NOMO-1 (cell line): ENCODE data around the gene LAMA5.
A peak's percentile ranks its signal among the peaks of the same experiment; 100 is the strongest.

ENCODE experiments used
- DNase-seq, 2 experiments: peaks; one replicate each; lab custom pipeline; 2025; ENCODE audit not compliant: unreplicated experiment in 2 of 2; lab: John Stamatoyannopoulos, UW

LAMA5 gene

DNA sequence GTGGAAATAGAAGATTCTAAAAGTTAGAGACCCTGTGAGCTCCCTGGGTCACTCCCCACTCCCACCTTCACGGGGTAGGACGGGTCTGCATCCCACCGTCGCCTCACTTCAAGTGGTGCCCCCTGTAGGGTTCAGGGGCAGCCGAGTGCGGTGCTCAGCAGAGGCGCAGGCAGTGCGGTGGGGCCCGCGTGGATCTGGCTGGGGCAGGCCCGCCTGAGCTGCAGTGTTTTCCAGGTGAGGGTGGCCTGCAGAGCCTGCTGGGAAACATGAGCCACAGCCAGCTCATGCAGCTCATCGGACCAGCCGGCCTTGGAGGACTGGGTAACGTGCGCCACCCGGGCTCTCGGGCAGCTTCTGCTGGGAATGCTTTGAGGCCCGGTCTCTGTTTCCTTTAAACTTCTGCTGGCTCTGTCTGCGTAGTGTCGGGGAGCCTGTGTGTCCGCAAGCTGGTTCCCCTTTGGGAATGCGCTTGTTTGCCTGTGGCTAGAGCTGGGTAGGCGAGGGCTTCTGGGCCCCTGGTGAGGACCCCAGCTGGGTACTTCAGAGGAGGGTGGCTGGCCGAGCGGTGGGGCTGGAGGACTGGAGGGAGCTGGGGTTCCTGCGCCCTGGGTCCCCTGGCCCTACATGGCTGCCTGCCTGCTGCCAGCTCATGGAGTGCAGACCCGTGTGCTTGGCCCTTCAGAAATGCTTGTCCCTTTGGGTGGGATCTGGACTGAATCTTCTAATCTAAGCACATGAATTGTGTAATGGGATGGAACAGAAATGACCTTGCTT, 60.5 kb downstream of the LAMA5 start:
- DNase-seq, result no peak

DNA sequence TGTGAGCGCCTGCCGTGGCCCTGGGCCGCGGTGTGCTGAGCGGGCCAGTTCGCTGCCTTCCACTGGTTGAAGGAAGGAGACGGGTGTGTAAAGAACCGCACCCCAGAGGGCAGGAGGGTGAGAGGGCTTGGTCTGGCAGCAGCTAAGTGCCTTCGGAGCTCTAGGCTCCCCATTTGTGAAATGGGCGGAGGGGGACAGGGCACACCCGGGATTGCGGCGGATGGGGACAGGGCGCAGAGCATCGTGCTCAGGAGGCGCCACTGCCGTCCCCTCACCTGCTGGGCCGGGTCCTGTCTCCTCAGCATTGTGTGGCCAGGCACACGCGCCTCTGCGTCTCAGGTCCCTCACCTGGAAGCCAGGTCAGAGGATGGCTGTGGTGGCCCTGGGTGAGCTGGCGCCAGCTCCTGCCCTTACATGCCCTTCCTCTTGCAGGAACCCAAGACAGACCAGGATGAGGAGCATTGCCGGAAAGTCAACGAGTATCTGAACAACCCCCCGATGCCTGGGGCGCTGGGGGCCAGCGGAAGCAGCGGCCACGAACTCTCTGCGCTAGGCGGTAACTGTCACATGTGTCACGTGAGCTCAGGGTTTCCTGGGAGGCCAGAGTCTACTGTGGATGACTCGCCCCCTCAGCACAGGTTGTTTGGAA, 61.2 kb downstream of the LAMA5 start:
- DNase-seq, result no peak

GRCh38 chr20:62305149-62305764, 61.9 kb downstream of the LAMA5 start:
- DNase-seq, result no peak

GRCh38 chr20:62304331-62305148, 62.6 kb downstream of the LAMA5 start:
- DNase-seq, result no peak

- DNase-seq, result peak in 1 of 2 experiments; percentile 3
Observed at GRCh38 chr20:62303340-62304226, 63.5 kb downstream of the LAMA5 start.

DNA sequence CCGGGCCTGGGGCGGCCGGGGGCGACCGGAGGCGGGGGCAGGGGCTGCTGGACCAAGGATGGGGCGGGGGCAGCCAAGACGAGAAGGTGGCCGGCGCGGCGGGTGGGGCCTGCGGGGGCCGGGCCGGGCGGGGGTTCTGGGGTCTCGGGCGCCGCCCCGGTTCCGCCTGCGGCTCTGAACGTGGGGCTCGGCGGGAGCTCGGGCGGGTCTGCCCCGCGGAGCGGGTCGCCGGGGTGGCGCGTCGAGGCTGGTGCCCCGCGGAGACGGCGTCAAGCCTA, 64.1 kb downstream of the LAMA5 start:
- no peak for DNase-seq

DNA sequence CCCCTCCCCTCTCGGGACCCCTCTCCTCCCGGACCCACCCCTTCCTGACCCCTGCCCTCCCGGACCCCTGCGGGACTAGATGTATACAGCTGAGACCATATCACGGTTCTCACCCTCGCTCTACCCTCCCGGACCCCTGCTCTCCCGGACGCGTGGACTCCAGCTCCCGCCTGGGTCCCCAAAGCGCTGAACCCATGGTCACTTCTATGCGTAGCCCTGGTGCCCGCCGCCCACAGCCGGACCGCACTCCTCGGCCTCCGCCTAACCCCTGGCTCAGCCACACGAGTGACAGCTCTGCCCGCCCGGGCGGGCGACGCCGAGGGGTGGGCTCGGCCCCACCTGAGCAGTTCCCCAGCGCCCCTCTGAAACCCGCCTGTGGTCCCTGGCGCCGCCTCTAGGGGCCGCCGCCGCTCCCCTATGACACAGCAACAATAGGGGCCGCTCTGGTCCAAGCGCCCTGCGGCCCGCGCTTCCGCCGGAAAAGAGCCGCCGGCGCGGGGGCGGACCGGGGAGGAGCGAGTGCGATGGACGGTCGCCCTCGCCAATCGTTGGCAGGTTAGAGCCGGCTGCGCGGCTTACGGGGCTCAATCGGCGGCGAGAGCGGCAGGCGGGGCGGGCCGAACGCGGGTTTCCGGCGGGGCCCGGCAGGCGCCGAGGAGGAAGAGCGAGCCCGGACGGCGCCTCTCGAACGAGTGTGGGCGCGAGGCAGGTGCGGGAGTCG, 64.6 kb downstream of the LAMA5 start, which contains the start of gene ADRM1:
ADRM1 (plus strand) TSS at position 657 of the 721 bp plus-strand sequence. CDS start 572 bp downstream, outside the sequence.
- peak; percentile 91 to 96 for DNase-seq

DNA sequence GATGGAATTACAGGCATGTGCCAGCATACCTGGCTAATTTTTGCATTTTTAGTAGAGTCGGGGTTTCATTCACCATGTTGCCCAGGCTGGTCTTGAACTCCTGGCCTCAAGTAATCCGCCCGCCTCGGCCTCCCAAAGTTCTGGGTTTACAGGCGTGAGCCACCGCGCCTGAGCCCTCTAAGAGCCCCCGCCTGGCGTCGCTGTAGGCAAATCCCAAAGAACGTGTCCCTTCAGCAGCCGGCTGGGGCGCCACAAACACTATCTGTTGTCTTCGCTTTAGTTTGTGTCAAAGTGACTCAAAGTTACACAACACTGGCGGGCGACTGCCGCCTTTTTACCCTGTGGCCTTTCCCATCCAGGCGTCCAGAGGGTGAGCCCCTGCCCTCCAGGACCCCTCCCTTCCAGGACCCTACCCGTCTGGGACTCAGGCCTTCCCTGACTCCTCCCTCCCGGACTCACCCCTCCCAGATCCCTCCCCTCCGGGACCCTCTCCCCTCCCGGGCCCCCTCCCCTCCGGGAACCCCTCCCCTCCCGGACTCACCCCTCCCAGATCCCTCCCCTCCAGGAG, 65.3 kb downstream of the LAMA5 start:
- peak; percentile 96 to 97 for DNase-seq

DNA sequence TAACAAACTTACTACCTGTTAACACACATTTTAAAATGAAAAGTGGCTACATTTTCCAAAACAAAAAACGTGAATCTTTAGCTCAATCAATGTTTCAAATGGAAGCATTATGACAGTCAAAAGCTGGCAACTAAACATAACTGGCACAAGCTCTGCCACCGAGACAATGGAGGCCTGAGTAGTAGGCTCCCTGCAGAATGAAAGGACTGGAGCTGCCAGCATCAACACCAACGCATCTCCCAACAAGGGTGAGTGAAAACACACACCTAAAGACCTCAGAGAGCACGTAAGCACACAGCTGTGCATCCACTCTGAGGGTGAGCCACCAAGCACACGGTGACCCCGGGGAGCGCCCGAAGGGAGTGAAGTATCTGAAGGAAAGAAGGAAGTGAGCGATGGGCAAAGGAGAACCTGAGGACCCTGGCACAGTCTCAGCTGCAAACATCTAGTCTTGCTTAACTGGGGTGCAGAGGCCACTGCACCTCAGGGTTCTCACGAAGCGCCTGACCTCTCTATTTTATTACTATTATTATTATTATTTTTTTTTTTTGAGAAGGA, 65.9 kb downstream of the LAMA5 start:
- no peak for DNase-seq

GRCh38 chr20:62300319-62300718, 66.8 kb downstream of the LAMA5 start:
- DNase-seq, result no peak

GRCh38 chr20:62299666-62300236, 67.4 kb downstream of the LAMA5 start:
- no peak for DNase-seq

GRCh38 chr20:62298577-62299249, 68.4 kb downstream of the LAMA5 start:
- DNase-seq, result no peak

DNA sequence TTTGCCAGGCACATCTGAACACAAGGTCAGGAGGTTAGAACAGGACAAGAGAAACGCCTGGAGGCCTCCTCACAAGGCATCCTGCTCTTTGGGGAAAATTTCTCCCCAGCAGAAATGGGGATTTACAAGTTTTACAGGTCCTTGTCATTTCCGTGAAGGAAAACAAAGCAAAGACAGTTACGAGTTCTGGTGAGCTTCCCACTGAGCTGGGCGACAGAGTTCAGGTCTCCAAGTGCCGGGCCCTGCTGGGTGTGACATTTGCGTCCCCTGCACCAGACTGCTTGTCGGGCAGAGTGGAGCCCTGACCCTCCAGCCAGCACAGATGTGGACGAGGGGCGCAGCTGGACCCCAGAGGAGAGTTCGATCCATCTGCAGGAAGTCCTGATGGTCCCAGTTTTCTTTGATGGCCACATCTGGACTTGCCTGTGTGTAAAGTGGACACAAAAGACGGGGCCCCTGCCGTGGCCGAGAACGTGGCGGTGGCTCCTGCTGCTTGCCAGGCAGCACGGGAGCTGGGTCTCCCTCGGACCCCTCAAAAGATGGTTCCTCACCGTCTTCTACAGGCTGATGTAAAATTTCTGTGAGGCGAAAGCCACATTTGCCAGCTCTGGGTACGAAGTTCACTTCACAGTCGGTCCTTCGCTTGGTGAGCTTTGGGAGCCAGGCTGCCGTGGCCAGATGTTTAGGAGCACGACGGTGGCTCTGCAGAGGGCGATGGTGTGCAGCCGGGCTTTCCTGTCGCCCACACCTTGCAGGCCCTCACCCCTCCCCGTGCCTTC, 69.5 kb downstream of the LAMA5 start:
- no peak for DNase-seq

DNA sequence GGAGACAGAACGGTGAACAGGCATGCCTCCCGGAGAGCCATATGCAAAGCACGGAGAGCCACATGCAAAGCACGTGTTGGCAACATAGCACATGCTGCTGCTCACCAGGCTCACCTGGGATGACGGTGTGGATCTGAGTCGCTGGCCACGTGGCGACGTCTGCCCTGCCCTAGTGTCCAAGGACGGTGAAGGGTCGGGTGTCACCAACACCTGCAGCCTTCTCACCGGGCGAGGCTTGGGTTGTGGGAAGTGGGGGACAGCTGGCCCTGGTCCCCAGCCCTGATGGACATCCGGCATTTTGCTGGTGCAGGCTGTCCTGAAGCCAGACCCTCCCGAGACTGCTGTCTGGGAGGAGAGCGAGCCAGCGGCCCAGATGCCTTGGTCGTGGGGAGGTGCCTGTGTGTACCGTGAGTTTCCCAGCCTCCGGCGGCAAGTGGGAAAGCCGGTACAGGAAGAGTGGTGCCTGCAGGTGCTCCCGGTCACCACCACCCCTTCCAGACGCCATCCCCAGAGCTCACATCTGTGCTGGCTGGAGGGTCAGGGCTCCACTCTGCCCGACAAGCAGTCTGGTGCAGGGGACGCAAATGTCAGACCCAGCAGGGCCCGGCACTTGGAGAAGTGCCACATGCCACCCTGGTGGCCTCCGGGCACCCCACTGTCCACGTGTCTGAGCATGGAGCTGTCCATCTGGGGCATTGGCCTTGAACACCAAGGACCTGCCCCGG, 70.2 kb downstream of the LAMA5 start:
- no peak for DNase-seq

DNA sequence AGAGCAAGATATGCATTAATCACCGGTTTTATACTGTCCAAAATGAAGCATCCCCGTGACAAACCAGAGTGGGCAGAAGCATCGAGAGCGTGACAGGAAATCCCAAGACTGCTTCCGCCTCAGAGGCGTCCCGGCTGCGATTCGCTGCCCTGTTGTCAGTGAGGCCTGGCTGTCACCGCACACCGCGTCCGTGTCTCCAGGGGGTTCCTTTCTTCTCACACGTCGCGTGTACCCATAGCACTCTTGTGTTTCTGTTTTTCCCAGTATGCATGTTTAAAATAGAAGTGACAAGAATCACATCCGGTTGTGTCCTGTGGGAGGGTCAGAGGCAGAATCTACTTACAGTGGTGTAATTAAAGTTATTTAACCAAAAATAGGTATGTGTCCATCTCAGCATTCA, 72.6 kb downstream of the LAMA5 start:
- no peak for DNase-seq

- no peak for DNase-seq
Observed at GRCh38 chr20:62293946-62294345, 73.2 kb downstream of the LAMA5 start.
